Measurements from ENCODE around the gene POLH. TPM values are rescaled to one million over a fixed set of nuclear protein-coding genes. Genes with fewer than 3 reads are reported as not detected.

The POLH gene
- total and polyA plus RNA-seq, 9 of the 15 experiments (the other 6 are each of a cell fraction or from before 2014, with no cell fraction given): 5.8 to 31.6 (median 20.6) TPM

- TF ChIP-seq SAP30 (IDR thresholded peaks at IDR 0.05; ENCODE audit: borderline replicate concordance, insufficient read depth, low read depth, low read length, poor library complexity, severe bottlenecking): no peak
- 0 out of 2 replicates have a peak, but pooled peaks have one; percentile 10 for TF ChIP-seq ZNF561 (CRISPR knock-in tag; conservative IDR thresholded peaks at IDR 0.05)
- TF ChIP-seq ZNF766 (CRISPR knock-in tag; conservative IDR thresholded peaks at IDR 0.05): peak; percentile 32; the same call in 1 of the 2 replicates
- TF ChIP-seq CEBPG (CRISPR knock-in tag; IDR thresholded peaks at IDR 0.05): 0 out of 2 replicates have a peak, but pooled peaks have one; percentile 41
- no peak for TF ChIP-seq CEBPG (tag; conservative IDR thresholded peaks at IDR 0.05 in 1 of 2, IDR thresholded peaks at IDR 0.05 in 1 of 2)
- no peak for TF ChIP-seq GABPA (tag; conservative IDR thresholded peaks at IDR 0.05; ENCODE audit: low read depth)
- peak; percentile 59; the same call in 1 of the 2 replicates for TF ChIP-seq ZNF224 (CRISPR knock-in tag; IDR thresholded peaks at IDR 0.05)
- TF ChIP-seq PYGO2 (tag; IDR thresholded peaks at IDR 0.05): no peak
- no peak for TF ChIP-seq RERE (CRISPR knock-in tag; IDR thresholded peaks at IDR 0.05; ENCODE audit: borderline replicate concordance)
- no peak for TF ChIP-seq MLX (CRISPR knock-in tag; conservative IDR thresholded peaks at IDR 0.05)
- peak; percentile 40; the same call in 1 of the 2 replicates for TF ChIP-seq MXI1 (IDR thresholded peaks at IDR 0.05; ENCODE audit: low read depth, low read length)
Observed at GRCh38 chr6:43575105-43575771, 747 bp upstream of the POLH start (continued).
